Tibial artery (tissue), 4 donors: ENCODE measurements around the gene BBS12.
"Not testable (repeated sequence)": the region's sequence is repeated elsewhere in the genome, so short reads cannot be mapped to it uniquely, and the experiment has no call there.

Source experiments
- DNase-seq, 2 donors: peaks; one replicate each; pipeline ENCODE4 v3.0.0-alpha.2; 2019
- H3K27ac ChIP-seq, 2 donors: fragments of 200-600 bp; sonication (generic) in 1 of 2; 1 replicate in 1 of 2; 2 replicates in 1 of 2; pipeline ENCODE4 v1.5.1; 2018 to 2019; ENCODE audit warnings: mild to moderate bottlenecking in 1 of 2
- H3K27me3 ChIP-seq, 2 donors: fragments of 200-600 bp; sonication (generic) in 1 of 2; one replicate each; pipeline versions ENCODE4 v1.5.1 to v1.6.0; 2016 to 2019
- H3K36me3 ChIP-seq, 3 donors: fragments of 200-600 bp; sonication (generic) in 2 of 3; one replicate each; pipeline ENCODE4 v1.5.1; 2016 to 2019; ENCODE audit warnings: mild to moderate bottlenecking in 2 of 3
- H3K4me1 ChIP-seq, 4 donors: fragments of 200-600 bp; sonication (generic) in 2 of 4; 1 replicate in 3 of 4; 2 replicates in 1 of 4; pipeline ENCODE4 v1.5.1; 2016 to 2019
- H3K4me3 ChIP-seq, 2 donors: fragments of 200-600 bp; sonication (generic) in 1 of 2; 1 replicate in 1 of 2; 2 replicates in 1 of 2; pipeline ENCODE4 v1.5.1; 2018 to 2019; ENCODE audit warnings: mild to moderate bottlenecking in 2 of 2
- H3K9me3 ChIP-seq, 3 donors: fragments of 200-600 bp; sonication (generic) in 1 of 3; one replicate each; pipeline ENCODE4 v1.5.1; 2016 to 2019
- CTCF ChIP-seq, 2 experiments: fragments of 200-600 bp in 1 of 2; fragments of 450-650 bp in 1 of 2; IDR thresholded peaks; one replicate each; pipeline ENCODE4 v1.5.1; 2017 to 2019; ENCODE audit warnings: antibody characterized with exemption in 2 of 2, mild to moderate bottlenecking in 1 of 2, moderate library complexity in 1 of 2
- intact Hi-C: fragments of 100-400 bp; cut with DNase I; formaldehyde crosslinking; loops from one replicate; pipeline ENCODE4 v1.15.0; 2023; ENCODE audit warnings: low total_unique reads

Gene BBS12

GRCh38 chr4:122783301-122784215, 51.1 kb downstream of the BBS12 start:
- DNase-seq: peak; percentile 53 to 72
- Histone ChIP-seq H3K4me1 (peaks cover 0 to 17% (median 13%) of the 10 kb centered on the region in 4 donors), H3K9me3 (no peaks in the 10 kb centered on the region), H3K4me3 (no peak overlapping the region), H3K27ac (peak overlapping the region; percentile 3 to 37), H3K36me3 (no peaks in the 10 kb centered on the region), H3K27me3 (no peaks in the 10 kb centered on the region)
- intact Hi-C loops: no loop called here
- TF ChIP-seq CTCF (IDR thresholded peaks at IDR 0.05): no peak

GRCh38 chr4:122784261-122784660, 51.8 kb downstream of the BBS12 start:
- peaks cover 0 to 17% (median 13%) of the 10 kb centered on the region in 4 donors for H3K4me1 ChIP-seq
- H3K9me3 ChIP-seq: no peaks in the 10 kb centered on the region
- H3K27ac ChIP-seq: no peak overlapping the region
- DNase-seq: no peak
- no peaks in the 10 kb centered on the region for H3K36me3 ChIP-seq
- H3K4me3 ChIP-seq: no peak overlapping the region
- TF ChIP-seq CTCF (IDR thresholded peaks at IDR 0.05): no peak
- intact Hi-C loops: no loop called here
- H3K27me3 ChIP-seq: no peaks in the 10 kb centered on the region

- peaks cover 0 to 17% (median 13%) of the 10 kb centered on the region in 4 donors for H3K4me1 ChIP-seq
- H3K27me3 ChIP-seq: no peaks in the 10 kb centered on the region
- no peak overlapping the region for H3K4me3 ChIP-seq
- no peak for DNase-seq
- H3K27ac ChIP-seq: no peak overlapping the region
- no peaks in the 10 kb centered on the region for H3K9me3 ChIP-seq
- intact Hi-C loops: no loop called here
- TF ChIP-seq CTCF (IDR thresholded peaks at IDR 0.05): no peak
- H3K36me3 ChIP-seq: no peaks in the 10 kb centered on the region
These were observed 52.6 kb downstream of the BBS12 start for GRCh38 chr4:122785099-122785498.

GRCh38 chr4:122786296-122786695, 53.8 kb downstream of the BBS12 start:
- H3K9me3 ChIP-seq, H3K4me3 ChIP-seq, H3K36me3 ChIP-seq, DNase-seq, intact Hi-C loops, H3K27me3 ChIP-seq, H3K27ac ChIP-seq: not testable (repeated sequence)
- H3K4me1 ChIP-seq: peaks cover 0 to 17% (median 13%) of the 10 kb centered on the region in 4 donors

- H3K4me1 ChIP-seq: peaks cover 0 to 17% (median 13%) of the 10 kb centered on the region in 4 donors
- H3K4me3 ChIP-seq, intact Hi-C loops, H3K27ac ChIP-seq, H3K36me3 ChIP-seq, H3K9me3 ChIP-seq, DNase-seq, H3K27me3 ChIP-seq: not testable (repeated sequence)
These were observed 54.4 kb downstream of the BBS12 start for GRCh38 chr4:122786920-122787319.

- no peaks in the 10 kb centered on the region for H3K36me3 ChIP-seq
- no peak overlapping the region for H3K27ac ChIP-seq
- intact Hi-C loops: no loop called here
- H3K4me3 ChIP-seq: no peak overlapping the region
- H3K4me1 ChIP-seq: peaks cover 0 to 14% (median 12%) of the 10 kb centered on the region in 4 donors
- no peak for DNase-seq
- no peaks in the 10 kb centered on the region for H3K27me3 ChIP-seq
- no peaks in the 10 kb centered on the region for H3K9me3 ChIP-seq
- no peak for TF ChIP-seq CTCF (IDR thresholded peaks at IDR 0.05)
These were observed 55.4 kb downstream of the BBS12 start for GRCh38 chr4:122787940-122788339.
